ENCODE measurements around the gene BTBD17.
A peak's percentile ranks its signal among the peaks of the same experiment; 100 is the strongest.
"Not testable (repeated sequence)": the region's sequence is repeated elsewhere in the genome, so short reads cannot be mapped to it uniquely, and the experiment has no call there.

The BTBD17 gene, protein sequence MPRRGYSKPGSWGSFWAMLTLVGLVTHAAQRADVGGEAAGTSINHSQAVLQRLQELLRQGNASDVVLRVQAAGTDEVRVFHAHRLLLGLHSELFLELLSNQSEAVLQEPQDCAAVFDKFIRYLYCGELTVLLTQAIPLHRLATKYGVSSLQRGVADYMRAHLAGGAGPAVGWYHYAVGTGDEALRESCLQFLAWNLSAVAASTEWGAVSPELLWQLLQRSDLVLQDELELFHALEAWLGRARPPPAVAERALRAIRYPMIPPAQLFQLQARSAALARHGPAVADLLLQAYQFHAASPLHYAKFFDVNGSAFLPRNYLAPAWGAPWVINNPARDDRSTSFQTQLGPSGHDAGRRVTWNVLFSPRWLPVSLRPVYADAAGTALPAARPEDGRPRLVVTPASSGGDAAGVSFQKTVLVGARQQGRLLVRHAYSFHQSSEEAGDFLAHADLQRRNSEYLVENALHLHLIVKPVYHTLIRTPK

DNA sequence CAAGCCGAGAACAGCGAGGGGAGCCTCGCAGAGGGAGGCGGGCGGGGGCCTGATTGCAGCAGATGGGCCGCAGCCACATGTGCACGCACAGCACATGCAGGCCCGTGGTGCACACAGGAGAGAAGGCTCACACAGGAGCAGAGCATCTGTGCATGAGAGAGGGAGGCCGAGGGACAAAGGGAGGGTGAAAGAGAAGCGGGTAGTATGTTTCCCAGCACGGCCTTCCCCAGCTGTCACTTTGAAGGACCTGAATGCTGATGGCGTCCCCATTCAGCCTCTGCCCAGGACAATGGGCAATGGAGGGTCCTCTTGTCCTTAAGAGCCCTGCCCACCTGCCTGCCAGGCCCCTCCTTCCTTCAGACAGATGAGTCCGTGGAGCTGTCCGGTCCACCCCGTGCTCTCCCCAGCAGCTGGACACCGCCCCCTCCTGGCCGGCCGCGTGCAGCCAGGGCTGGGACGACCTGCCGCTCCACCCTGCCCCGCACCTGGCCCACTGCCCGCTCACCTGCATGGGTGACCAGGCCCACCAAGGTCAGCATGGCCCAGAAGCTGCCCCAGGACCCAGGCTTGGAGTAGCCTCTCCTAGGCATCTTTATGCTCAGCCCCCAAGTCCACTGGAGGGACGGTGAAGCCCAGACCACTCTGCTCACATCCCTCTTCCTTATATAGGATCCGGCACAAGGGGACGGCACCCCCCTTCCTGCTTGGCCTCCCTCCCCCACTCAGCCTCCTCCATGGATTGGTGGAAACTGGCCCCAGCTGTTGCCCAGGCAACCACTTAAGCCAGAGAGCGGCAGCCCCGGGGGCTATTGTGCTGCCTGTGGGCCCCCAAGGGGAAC is at the start of gene BTBD17:
Gene BTBD17 (minus strand): TSS at position 639 of the 839 bp plus-strand sequence. CDS start 49 bp downstream, at position 590.
- no peak for DNase-seq

GRCh38 chr17:74410001-74410443 is 48.4 kb upstream of the BTBD17 start:
- DNase-seq: no peak

GRCh38 chr17:74408815-74409214 is 47.1 kb upstream of the BTBD17 start:
- no peak for DNase-seq

DNA sequence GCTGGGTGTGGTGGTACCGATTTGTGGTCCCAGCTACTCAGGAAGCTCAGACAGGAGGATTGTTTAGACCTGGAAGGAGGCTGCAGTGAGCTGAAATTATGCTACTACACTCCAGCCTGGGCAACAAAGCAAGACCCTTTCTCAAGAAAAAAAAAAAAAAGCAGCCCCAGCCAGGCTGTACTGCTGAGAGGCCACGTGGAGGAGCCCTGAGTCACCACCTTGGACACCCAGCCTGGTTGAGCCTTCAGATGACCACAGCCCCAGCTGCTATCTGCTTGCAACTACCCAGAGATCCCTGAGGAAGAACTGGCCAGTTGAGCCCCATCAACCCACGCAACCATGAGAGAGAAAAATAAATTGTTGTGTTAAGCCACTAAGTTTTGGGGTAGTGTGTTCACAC is 46.6 kb upstream of the BTBD17 start:
- DNase-seq: no peak

- peak; percentile 40 for DNase-seq
These were observed 45.7 kb upstream of the BTBD17 start for GRCh38 chr17:74407384-74407783.

DNA sequence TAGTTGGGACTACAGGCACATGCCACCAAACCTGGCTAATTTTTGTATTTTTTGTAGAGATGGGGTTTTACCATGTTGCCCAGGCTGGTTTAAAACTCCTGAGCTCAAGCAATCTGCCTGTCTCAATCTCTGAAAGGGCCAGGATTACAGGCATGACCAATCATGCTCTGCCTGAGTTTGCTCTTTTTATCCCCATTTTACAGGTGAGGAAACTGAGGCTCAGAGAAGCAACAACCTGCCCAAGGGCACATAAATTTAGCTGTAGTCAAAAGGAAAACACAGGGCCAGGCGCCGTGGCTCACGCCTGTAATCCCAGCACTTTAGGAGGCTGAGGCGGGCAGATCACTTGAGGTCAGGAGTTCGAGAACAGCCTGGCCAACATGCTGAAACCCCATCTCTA is 43.6 kb upstream of the BTBD17 start:
- DNase-seq: not testable (repeated sequence)

DNA sequence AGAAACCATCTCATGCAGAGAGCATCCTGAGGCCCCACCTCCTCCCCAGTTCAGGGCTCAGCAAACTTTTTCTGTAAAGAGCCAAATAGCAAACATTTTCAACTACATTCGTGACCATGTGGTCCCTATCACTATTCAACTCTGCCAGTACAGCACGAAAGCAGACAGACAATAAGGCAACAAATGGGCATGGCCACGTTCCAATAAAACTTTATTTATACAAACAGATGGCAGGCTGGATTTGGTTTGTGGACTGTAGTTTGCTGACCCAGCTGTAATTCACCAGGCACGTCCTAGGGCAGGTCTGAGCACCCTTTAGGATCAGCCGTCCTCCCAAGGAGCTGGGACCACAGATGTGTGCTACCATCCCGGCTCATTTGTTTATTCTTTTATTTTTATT is 43.1 kb upstream of the BTBD17 start:
- no peak for DNase-seq

GRCh38 chr17:74404218-74404617 is 42.5 kb upstream of the BTBD17 start:
- DNase-seq: no peak

DNA sequence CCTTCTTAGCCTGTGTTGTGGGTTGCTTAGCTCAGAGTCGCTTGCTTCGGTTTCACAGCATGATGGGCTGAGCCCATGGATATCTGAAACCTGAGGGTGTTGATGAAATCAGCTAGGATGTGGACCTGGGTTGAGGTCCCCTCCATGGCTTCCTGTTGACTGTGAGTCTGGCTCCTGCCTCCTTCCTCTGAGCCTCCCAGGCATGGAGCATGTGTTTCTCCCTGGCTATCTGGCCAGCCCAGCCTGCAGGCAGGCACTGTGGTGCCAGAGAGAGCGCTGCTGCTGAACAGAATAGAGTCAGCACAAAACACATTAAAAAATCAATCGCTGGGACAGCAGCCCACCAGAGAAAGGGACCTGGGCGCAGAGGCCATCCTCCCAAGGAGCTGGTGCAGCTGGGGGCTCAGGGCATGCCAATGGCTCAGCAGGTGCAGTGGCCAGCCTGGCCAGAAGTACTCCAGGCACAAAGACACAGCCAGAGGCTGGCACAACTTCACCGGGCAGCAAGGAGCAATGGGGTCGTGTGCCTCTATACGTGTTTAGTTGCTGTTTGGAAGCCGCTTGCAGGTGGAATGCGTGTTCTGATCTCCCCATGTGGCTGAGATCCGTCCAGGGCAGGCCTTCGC is 42.0 kb upstream of the BTBD17 start:
- no peak for DNase-seq

DNA sequence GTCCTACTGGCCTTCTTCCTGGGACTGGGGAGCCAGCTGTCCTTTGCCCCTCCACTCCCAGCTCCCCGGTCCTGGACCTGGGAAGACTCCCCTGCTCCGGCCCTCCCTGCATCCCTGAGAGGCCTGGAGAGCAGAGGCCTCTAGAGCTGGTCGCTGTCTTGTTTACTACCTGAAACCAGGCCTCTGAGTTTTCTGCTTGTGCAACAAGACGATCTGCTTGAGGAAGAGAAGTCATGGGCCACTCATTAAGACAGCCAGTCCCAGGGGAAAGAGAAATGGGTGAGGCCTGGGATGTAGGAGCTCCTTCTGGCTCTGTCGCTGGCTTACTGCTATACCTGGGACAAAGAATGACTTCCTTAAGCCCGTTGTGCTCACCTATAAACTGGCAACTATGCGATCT is 40.4 kb upstream of the BTBD17 start:
- no peak for DNase-seq

DNA sequence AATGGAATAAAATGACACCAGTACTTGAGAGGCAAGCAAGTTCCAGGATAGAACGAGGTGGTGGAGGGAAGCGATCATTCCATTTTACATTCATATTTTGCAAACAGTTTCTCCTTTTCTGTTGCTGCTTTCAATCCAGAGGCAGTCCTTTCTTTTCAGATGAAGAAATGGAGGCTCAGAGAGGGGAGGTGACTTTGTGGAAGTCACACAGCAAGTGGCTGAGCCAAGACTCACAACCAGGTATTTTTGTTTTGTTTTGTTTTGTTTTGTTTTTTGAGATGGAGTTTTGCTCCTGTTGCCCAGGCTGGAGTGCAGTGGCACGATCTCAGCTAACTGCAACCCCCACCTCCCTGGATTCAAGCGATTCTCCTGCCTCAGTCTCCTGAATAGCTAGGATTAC is 34.9 kb upstream of the BTBD17 start:
- no peak for DNase-seq

DNA sequence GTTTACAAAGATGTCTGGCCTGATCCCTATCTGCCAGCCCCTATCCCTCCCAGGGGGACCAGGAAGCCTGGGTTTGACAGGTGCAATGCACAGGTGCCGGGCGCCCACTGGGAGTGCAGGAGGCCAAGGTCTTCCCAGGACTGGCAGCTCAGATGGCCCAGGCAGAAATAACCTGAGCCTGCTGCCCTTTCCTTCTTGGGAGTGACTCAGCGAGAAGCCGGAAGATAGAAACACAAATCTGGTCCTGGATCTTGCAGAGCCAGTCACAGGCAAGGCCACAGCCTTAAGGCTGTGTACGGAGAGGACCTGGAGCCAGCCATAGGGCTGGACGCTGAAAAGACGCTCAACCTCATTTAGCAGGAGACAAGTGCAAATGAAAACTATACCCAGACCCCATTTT is 33.3 kb upstream of the BTBD17 start:
- no peak for DNase-seq

DNA sequence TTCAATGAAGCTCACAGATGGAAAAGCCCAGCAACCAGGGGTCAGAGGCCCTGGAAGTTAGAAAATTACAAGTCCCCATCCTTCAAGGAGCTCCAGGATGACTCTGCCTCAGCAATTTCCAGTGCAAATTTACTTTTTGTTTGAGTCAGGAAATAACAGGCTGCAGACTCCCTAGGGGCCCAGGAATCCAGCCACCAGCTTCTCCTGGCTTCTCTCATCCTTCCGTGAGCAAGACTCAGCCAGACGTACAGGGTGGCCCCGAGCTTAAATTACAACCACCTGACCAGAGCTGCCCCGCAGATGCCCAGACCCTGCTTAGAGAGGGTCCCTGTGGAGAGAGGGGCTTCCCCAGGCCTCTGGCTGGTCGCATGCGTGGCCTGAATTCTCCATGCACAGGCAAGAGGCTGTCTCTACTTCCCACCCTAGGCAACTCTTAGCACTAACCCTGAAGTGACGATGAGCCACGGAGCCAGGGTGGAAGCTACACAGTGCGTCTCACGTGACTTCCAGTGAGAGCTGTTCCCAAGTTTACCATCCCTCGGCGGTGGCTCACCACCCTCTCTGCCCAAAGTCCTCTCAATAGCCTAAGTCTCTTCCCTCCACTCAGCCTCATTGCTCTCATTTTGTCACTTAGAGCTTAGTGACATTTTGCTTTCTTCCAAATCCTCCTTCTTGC is 32.7 kb upstream of the BTBD17 start:
- DNase-seq: no peak

DNA sequence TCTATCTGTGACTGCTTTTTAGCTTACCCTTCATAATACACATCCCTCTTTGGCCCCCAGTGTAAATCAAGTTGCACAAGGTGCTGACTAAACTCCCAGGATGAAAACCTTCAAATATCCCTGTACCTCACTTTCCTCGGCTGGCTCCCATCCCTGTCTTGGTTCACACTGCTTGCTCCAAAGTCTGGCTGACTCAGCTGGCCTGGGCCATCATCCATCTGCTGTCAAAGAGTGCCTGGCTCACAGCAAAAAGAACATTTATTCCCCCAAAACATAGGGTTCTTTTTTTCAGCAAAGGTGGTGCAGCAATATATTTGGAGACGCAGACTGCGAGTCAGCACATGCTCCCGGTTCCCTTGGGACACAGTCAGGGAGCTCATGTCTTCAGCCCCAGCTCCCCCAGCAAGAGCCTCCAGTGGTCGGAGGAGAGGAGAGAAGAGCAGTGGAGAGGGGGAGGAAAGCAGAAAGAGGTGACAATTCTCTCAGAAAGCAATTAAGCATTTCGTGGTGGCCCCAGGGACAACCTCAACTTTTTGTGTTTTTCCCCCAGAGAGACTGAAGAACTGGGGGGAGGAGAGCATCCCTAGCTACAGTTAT is 31.8 kb upstream of the BTBD17 start:
- no peak for DNase-seq

DNA sequence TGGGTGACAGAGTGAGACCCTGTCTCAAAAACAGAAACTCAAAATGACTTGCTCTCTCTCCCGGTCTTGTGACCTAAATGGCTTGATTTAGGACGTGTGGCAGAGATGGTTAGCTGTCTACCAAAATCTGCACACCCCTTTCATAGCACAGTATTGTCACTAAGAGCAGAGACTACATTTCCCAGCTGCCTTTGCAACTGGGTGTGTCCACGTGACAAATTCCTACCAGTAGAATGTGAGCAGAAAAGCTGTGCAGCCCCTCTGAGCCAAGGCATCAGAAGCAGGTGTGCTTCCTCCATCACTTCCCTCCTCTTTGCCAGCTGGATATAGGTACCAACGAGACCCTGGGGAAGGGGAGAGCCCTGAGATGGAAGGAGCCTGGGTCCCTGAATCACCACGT is 31.2 kb upstream of the BTBD17 start:
- no peak for DNase-seq

GRCh38 chr17:74391771-74392170 is 30.1 kb upstream of the BTBD17 start:
- DNase-seq: no peak

DNA sequence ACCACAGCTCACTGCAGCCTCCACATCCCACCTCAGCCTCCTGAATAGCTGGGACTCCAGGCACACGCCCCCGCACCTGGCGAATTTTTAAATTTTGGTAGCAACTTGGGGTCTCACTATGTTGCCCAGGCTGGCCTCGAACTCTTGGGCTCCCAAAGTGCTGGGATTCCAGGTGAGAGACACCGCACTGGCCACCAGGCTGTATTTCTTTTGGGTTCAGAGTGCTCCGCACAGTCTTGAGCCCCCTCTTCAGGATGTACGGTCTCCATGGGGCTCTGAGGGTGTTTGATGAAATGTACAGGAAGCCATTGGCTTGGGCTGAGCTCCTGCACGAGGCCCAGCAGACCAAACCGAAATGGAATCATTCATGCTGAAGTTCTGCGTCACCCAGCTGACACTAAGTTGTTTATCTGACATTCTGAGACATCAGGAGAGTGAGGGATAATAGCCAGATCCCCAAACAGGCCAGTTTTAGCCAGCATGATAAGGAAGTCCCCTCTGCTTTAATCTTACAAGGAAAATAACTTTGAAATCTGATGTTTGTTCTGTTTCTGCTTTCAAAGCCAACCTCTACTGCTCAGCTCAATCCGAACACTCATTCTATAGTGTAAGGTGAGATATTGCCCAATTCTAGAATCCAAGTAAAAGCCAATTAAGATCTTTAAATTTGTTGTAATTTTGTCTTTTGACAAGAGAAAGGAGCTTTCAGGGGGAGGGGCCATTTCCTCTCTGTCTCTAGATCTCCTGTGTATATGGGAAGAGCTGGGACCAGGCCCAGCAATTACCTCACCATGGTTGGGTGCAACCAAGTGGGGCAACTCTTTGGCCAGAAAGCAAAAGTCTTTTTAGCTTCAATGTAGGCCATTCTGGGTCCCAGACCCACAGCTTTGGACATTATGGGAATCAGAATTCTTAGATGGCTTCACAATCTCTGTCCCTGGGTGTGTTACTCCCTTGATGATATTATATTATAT is 29.3 kb upstream of the BTBD17 start:
- DNase-seq: no peak

DNA sequence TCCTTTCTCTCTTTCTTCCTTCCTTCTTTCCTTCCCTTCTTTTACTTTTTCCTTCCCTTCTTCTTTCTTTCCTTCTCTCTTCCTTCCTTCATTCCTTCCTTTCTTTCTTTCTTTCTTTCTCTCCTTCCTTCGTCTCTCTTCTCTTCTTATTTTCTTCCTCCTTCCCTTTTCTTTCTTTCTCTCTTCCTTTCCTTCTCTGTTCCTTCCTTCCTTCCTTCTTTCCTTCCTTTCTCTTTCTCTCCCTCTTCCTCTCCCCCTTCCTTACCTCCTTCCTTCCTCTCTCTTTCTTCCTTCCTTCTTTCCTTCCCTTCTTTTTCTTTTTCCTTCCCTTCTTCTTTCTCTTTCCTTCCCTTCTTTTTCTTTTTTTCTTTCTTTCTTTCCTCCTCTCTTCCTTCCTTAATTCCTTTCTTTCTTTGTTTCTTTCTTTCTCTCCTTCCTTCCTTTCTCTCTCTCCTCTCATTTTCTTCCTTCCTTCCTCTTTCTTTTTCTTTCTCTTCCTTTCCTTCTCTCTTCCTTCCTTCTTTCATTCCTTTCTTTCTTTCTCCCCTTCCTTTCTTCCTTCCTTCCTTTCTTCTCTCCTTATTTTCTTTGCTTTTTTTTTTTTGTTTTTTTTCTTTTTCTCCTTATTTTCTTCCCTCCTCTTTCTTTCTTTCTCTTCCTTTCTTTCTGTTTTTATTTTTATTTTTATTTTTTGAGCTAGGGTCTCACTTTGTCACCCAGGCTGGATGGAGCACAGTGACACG is 28.4 kb upstream of the BTBD17 start:
- DNase-seq: no peak

GRCh38 chr17:74389084-74389753 is 27.6 kb upstream of the BTBD17 start:
- DNase-seq: no peak
